ENCODE data around the gene INSYN2B.

GRCh38 chr5:169842699-169843098 lies 137.6 kb downstream of the INSYN2B start:
- no peak for TF ChIP-seq CTCF (IDR thresholded peaks at IDR 0.05; ENCODE audit: low read length)
- TF ChIP-seq EZH2 (optimal IDR thresholded peaks at IDR 0.05; ENCODE audit: low read depth, low read length), result no peak
